Mammary epithelial cell (primary cell): Measurements from ENCODE around the gene CNTNAP3.
"Not testable (repeated sequence)": the region's sequence is repeated elsewhere in the genome, so short reads cannot be mapped to it uniquely, and the experiment has no call there.

Experiments used
- CTCF ChIP-seq, 2 donors: IDR thresholded peaks in 1 of 2; conservative IDR thresholded peaks in 1 of 2; 2 replicates each; pipeline ENCODE4 v1.5.1; 2011 to 2012; ENCODE audit warnings: inconsistent platforms in 2 of 2, low read length in 2 of 2, mild to moderate bottlenecking in 2 of 2, control low read depth in 1 of 2, low read depth in 1 of 2; ENCODE audit not compliant: insufficient read depth in 1 of 2; ENCODE audit errors: extremely low read depth in 1 of 2
- EZH2 ChIP-seq: IDR thresholded peaks from 2 replicates; pipeline ENCODE4 v1.6.1; 2012; ENCODE audit warnings: low read length, inconsistent platforms, borderline replicate concordance

DNA sequence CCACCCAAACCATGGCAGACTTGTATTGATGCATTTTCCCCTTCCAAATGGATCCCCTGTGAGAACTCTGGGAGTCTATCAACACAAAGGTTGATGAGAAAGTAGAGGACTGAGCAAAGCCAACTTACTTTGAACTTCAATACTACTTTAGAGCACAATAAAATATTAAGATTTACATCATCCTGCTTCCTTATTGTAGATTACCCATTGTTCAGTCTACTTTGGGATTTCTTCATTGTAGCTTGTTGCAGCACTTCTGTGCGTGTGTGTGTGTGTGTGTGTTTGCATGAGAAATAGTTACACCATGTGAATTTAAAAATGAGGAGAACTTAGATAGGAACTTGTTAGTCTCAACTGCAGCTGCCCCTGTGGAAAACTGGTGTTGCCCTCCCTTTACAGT lies 72.0 kb downstream of the CNTNAP3 start:
- not testable (repeated sequence) for TF ChIP-seq CTCF (conservative IDR thresholded peaks at IDR 0.05 in 1 of 2, IDR thresholded peaks at IDR 0.05 in 1 of 2; ENCODE audit: extremely low read depth in 1 of 2, insufficient read depth in 1 of 2, low read depth in 1 of 2, low read length in 2 of 2); EZH2
